ENCODE measurements around the gene TRABD2B.

DNA sequence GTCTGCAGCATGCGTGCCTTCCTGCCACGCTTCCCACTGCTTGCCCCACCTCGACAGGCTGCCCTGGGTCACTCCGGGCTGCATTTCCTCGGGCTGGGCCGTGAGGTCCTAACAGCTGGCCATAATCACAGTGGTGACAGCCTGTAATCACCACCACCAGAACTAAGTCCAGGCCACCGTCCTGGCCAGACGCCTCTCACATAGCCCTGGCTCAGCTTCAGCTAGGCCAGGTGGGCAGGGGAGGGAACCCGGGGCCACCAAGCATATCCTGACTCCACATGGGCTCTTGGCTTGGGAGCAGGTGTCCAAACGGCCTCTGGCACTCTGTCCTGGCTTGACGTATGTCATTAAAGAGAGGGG is 229.5 kb downstream of the TRABD2B start:
- TF ChIP-seq, protein P1, sequence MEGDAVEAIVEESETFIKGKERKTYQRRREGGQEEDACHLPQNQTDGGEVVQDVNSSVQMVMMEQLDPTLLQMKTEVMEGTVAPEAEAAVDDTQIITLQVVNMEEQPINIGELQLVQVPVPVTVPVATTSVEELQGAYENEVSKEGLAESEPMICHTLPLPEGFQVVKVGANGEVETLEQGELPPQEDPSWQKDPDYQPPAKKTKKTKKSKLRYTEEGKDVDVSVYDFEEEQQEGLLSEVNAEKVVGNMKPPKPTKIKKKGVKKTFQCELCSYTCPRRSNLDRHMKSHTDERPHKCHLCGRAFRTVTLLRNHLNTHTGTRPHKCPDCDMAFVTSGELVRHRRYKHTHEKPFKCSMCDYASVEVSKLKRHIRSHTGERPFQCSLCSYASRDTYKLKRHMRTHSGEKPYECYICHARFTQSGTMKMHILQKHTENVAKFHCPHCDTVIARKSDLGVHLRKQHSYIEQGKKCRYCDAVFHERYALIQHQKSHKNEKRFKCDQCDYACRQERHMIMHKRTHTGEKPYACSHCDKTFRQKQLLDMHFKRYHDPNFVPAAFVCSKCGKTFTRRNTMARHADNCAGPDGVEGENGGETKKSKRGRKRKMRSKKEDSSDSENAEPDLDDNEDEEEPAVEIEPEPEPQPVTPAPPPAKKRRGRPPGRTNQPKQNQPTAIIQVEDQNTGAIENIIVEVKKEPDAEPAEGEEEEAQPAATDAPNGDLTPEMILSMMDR (IDR thresholded peaks at IDR 0.05) = no peak
- no peak for TF ChIP-seq POLR2A (IDR thresholded peaks at IDR 0.05)
- no peak for TF ChIP-seq POLR2AphosphoS5 (IDR thresholded peaks at IDR 0.05)

Measured in prostate gland (tissue), 2 donors.